PC-9 (cell line): ENCODE results near the gene DERL2.

Experiments used
- EZH2 ChIP-seq: fragments of 200-600 bp; sonication (generic); IDR thresholded peaks from 2 replicates; pipeline ENCODE4 v1.8.0; 2017; ENCODE audit warnings: antibody characterized with exemption, low read depth
- TF ChIP-seq, protein P1 (sequence below): fragments of 200-600 bp; sonication (generic); conservative IDR thresholded peaks from 2 replicates; pipeline ENCODE4 v1.6.1; 2017; ENCODE audit warnings: mixed run types, antibody characterized with exemption, mild to moderate bottlenecking, moderate library complexity

DNA sequence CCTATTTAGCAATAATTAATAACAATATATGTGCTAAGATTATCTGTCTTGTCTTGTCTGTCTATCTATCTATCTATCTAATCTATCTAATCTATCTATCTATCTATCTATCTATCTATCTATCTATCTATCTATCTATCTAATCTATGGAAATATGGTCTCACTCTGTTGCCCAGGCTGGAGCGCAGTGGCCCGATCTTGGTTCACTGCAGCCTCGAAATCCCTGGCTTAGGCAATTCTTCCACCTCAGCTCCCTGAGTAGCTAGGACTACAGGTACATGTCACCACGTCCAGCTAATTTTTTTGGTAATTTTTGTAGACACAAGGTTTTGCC, 45.1 kb upstream of the DERL2 start:
- TF ChIP-seq, protein P1, sequence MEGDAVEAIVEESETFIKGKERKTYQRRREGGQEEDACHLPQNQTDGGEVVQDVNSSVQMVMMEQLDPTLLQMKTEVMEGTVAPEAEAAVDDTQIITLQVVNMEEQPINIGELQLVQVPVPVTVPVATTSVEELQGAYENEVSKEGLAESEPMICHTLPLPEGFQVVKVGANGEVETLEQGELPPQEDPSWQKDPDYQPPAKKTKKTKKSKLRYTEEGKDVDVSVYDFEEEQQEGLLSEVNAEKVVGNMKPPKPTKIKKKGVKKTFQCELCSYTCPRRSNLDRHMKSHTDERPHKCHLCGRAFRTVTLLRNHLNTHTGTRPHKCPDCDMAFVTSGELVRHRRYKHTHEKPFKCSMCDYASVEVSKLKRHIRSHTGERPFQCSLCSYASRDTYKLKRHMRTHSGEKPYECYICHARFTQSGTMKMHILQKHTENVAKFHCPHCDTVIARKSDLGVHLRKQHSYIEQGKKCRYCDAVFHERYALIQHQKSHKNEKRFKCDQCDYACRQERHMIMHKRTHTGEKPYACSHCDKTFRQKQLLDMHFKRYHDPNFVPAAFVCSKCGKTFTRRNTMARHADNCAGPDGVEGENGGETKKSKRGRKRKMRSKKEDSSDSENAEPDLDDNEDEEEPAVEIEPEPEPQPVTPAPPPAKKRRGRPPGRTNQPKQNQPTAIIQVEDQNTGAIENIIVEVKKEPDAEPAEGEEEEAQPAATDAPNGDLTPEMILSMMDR = no peak
- no peak for TF ChIP-seq EZH2
